ENCODE measurements around the gene CHI3L1.

Gene CHI3L1

GRCh38 chr1:203151362-203152157, 34.9 kb downstream of the CHI3L1 start:
- DNase-seq (ENCODE audit: low spot score), result no peak

- DNase-seq (ENCODE audit: low spot score), result no peak
Measured at GRCh38 chr1:203150511-203151297, 35.8 kb downstream of the CHI3L1 start.

- no peak for DNase-seq (ENCODE audit: low spot score)
Measured at GRCh38 chr1:203149188-203149840, 37.2 kb downstream of the CHI3L1 start.

- no peak for DNase-seq (ENCODE audit: low spot score)
Measured at GRCh38 chr1:203148579-203148978, 37.9 kb downstream of the CHI3L1 start.

GRCh38 chr1:203148127-203148526, 38.4 kb downstream of the CHI3L1 start:
- DNase-seq (ENCODE audit: low spot score), result peak; percentile 50

- no peak for DNase-seq (ENCODE audit: low spot score)
Measured at GRCh38 chr1:203147376-203147775, 39.1 kb downstream of the CHI3L1 start.

- peak; percentile 83 for DNase-seq (ENCODE audit: low spot score)
Measured at GRCh38 chr1:203146537-203146936, 40.0 kb downstream of the CHI3L1 start.

- no peak for DNase-seq (ENCODE audit: low spot score)
Measured at GRCh38 chr1:203146042-203146369, 40.5 kb downstream of the CHI3L1 start.

GRCh38 chr1:203145321-203146041, 41.0 kb downstream of the CHI3L1 start:
- DNase-seq (ENCODE audit: low spot score), result no peak

GRCh38 chr1:203144661-203145060, 41.8 kb downstream of the CHI3L1 start:
- DNase-seq (ENCODE audit: low spot score), result no peak

- DNase-seq (ENCODE audit: low spot score), result peak; percentile 52
Measured at GRCh38 chr1:203143641-203144040, 42.9 kb downstream of the CHI3L1 start.

GRCh38 chr1:203142684-203143408, 43.7 kb downstream of the CHI3L1 start:
- no peak for DNase-seq (ENCODE audit: low spot score)

- no peak for DNase-seq (ENCODE audit: low spot score)
Measured at GRCh38 chr1:203142124-203142523, 44.4 kb downstream of the CHI3L1 start.

GRCh38 chr1:203140743-203141520, 45.6 kb downstream of the CHI3L1 start:
- no peak for DNase-seq (ENCODE audit: low spot score)

GRCh38 chr1:203139976-203140475, 46.5 kb downstream of the CHI3L1 start:
- no peak for DNase-seq (ENCODE audit: low spot score)

GRCh38 chr1:203138066-203138465, 48.4 kb downstream of the CHI3L1 start:
- DNase-seq (ENCODE audit: low spot score), result no peak

- DNase-seq (ENCODE audit: low spot score), result no peak
Measured at GRCh38 chr1:203137324-203137723, 49.2 kb downstream of the CHI3L1 start.

GRCh38 chr1:203136409-203137042, 50.0 kb downstream of the CHI3L1 start:
- peak; percentile 82 for DNase-seq (ENCODE audit: low spot score)

GRCh38 chr1:203135636-203136305, 50.7 kb downstream of the CHI3L1 start:
- no peak for DNase-seq (ENCODE audit: low spot score)

Measured in cerebellar cortex (tissue), 1 donor.